VCaP (cell line): Measurements from ENCODE around the gene HES4.
A peak's percentile ranks its signal among the peaks of the same experiment; 100 is the strongest.
"Not testable (repeated sequence)": the region's sequence is repeated elsewhere in the genome, so short reads cannot be mapped to it uniquely, and the experiment has no call there.

ENCODE experiments used
- H3K27ac ChIP-seq: fragments of 450-650 bp; 2 replicates; pipeline ENCODE4 v1.5.1; 2017
- TF ChIP-seq, protein P1 (sequence below): fragments of 450-650 bp; conservative IDR thresholded peaks from 2 replicates; pipeline ENCODE4 v1.5.1; 2017; ENCODE audit warnings: mild to moderate bottlenecking, moderate library complexity

The HES4 gene

DNA sequence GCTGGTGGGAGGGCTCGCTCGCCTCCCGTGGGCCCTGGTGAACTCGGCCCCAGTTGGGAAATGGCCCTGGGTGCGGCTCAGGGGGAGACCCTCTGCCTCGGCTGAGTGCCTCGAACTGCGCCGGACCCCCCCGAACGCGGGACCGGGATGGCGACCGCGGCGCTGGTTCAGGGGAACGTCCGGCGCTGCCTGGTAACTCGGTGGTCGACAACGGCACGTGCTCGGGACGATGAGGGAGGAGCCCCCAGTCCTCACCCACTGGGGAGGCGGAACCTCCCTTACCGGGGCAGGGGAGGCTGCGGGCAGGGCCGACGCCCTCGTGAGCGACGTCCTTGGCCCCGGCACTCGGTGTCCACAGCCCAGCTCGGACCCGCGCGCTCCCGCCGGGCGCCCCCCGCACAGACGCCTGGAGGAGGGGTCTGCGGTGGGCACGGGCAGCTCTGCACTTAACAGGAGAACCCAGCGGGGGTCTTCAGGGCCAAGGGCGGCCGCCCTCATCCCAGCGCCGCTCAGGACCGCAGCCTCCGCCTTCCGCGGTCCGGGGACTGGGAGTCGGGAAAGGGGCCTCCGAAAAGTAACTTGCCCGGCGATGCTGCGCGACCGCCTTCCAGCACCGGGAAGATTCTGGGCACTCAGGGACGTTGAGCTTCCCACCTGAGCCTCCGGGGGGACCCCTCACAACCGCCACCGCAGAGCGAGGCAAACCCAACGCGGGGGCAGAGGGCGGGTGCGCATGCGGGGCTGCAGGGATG, 1.7 kb downstream of the HES4 start:
- peak overlapping the region; percentile 95 for H3K27ac ChIP-seq
- TF ChIP-seq, protein P1, sequence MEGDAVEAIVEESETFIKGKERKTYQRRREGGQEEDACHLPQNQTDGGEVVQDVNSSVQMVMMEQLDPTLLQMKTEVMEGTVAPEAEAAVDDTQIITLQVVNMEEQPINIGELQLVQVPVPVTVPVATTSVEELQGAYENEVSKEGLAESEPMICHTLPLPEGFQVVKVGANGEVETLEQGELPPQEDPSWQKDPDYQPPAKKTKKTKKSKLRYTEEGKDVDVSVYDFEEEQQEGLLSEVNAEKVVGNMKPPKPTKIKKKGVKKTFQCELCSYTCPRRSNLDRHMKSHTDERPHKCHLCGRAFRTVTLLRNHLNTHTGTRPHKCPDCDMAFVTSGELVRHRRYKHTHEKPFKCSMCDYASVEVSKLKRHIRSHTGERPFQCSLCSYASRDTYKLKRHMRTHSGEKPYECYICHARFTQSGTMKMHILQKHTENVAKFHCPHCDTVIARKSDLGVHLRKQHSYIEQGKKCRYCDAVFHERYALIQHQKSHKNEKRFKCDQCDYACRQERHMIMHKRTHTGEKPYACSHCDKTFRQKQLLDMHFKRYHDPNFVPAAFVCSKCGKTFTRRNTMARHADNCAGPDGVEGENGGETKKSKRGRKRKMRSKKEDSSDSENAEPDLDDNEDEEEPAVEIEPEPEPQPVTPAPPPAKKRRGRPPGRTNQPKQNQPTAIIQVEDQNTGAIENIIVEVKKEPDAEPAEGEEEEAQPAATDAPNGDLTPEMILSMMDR, result no peak

DNA sequence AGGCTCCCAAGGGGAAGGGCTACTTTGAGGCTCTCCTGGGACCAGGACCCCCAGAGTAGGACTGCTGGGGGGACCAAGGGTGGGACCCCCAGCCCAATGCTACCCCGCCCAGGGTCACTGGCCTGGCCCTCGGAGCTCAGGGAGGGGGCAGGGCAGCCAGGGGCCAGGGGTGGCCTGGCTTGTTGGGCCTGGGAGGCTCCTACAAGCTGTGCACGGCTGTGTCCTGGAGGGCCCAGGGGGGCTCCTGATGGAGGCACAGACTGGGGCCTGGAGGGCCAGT, 2.2 kb downstream of the HES4 start:
- TF ChIP-seq, protein P1, result no peak
- H3K27ac ChIP-seq, result no peak overlapping the region

DNA sequence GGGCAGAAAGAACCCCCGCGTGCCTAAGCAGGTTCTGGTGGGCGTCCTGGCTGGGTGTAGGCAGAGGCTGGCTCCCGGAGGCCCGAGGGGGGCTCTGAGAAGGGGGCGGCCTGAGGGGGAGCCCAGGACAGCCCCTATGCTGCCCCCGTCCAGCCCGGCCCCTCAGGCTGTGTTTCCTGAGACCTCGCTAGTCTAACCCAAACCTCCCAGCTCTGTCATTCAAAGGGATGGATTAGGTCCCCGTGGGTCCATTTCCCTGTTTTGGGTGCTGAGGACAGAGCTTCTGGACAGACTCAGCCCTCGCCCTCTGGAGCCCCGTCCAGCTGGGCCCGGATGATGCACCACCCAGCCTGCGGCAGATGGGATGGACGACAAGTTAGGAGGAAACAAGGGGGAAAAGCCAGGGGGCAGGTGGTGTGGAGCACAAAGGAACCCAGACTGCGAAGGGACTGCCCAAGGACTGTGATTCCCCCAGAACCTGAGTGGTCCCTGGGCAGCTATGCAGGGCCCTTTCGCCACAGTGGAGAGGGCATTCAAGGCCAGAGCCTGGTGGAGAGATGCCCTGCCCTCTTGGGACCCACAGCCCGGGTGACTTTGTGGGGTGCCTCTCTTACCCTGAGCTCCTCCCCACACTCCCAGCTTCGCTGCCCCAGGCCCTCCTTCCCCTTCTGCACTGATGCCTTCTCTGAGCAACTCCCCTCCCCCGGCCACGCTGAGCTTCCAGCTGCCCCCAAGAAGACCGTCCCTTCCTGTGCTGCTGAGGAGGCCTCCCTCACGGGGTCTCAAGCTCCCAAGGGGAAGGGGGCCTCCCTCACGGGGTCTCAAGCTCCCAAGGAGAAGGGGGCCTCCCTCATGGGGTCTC, 2.8 kb downstream of the HES4 start:
- TF ChIP-seq, protein P1, result no peak
- H3K27ac ChIP-seq, result no peak overlapping the region

DNA sequence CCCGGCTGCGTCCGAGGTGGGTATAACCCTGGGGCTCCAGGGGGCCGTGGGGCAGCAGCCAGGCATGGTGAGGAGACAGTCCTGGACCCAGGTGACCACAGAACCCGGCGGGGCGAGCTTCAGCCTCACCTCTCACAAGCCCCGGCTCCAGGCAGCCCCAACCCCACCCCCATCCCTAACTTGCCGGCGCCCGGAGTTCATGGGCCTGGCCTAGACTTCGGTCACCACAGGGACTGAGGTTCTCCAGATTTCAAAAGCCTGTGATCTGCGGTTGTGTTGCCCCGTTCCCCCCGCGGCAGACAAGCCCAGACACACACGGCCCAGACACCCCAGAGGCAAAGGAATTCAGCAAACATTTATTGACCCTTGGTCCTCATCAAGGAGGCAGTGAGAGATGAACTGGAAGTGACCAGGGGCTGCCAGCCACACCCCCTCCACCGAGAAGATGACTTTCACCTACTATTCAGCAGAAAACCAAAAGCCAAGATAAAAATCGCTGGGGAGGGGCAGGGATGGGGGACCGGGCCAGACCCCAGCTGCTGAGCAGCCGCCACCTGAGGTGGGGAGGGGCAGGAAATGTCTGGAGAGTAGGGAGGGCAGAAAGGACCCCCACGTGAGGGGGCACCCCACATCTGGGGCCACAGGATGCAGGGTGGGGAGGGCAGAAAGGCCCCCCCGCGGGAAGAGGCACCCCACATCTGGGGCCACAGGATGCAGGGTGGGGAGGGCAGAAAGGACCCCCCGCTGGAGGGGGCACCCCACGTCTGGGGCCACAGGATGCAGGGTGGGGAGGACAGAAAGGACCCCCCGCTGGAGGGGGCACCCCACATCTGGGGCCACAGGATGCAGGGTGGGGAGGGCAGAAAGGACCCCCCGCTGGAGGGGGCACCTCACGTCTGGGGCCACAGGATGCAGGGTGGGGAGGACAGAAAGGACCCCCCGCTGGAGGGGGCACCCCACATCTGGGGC, 3.9 kb downstream of the HES4 start:
- TF ChIP-seq, protein P1, result no peak

DNA sequence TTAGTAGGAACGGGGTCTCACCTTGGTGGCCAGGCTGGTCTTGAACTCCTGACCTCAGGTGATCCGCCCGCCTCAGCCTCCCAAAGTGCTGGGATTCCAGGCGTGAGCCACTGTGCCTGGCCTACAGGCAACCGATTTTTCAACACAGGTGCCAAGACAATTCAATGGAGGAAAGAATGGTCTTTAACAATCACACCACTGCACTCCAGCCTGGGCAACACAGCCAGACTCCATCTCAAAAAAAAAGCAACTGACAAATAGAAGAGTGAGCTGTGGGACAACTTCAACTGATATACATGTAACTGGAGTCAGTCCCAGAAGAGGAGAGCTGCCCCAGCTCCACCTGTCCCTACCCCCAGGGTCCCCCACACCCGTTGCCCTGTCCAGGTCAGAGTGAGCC, 5.4 kb downstream of the HES4 start:
- not testable (repeated sequence) for H3K27ac ChIP-seq

More for the DNA sequence above, 3.9 kb downstream of the HES4 start:
- no peak overlapping the region for H3K27ac ChIP-seq

DNA sequence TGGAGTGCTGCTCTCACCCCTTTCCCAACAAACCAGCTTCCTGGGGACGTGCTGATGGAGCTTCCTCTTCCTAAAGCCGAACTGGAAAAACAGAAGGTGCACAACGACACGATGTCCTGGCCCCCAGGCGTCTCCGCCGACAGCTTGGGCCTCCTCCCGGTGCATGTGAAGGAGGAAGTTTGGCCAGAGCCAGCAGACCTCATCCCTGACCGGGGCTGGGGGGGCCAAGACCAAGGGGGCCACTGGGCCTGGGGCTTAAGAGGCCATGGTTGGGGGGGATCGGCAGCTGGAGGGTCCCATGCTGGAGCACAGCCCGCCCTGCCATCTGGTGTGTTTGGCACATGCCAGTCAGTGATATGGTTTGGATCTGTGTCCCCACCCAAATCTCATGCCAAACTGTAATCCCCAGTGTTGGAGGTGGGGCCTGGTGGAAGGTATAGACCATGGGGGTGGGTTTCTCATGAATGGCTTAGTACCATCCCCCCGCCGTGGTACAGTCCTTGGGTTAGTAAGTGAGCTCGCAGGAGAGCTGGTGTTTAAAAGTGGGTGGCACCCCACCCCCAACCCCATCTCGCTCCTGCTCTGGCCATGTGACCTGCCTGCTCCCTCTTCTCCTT, 6.4 kb downstream of the HES4 start:
- TF ChIP-seq, protein P1, result no peak
- no peak overlapping the region for H3K27ac ChIP-seq

DNA sequence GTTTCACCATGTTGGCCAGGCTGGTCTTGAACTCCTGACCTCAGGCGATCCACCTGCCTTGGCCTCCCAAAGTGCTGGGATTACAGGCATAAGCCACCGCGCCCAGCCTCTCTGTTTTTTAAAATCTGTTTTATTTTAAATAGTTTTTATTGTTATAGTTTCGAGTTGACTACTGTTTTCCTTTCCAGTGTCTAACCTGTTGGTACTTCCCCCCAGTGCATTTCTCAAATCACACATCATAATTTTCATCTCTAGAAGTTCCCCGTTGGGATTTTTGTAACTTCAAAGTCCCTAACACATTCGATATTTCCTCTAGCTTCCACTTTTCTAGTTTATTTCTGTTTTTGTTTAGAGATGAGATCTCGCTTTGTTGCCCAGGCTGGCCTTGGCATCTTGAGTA, 7.5 kb downstream of the HES4 start:
- H3K27ac ChIP-seq, result no peak overlapping the region
- TF ChIP-seq, protein P1, result no peak
